ENCODE measurements around the gene CERS1.

Gene CERS1

GRCh38 chr19:18861235-18861634 lies 34.7 kb downstream of the CERS1 start:
- no peak overlapping the region for H3K27ac Mint-ChIP-seq

GRCh38 chr19:18860725-18861124 lies 35.2 kb downstream of the CERS1 start:
- H3K27me3 Mint-ChIP-seq, result no peaks in the 10 kb centered on the region
- H3K27ac Mint-ChIP-seq, result no peak overlapping the region
- no peak overlapping the region for H3K4me3 Mint-ChIP-seq
- peaks cover 3% of the 10 kb centered on the region for H3K36me3 Mint-ChIP-seq
- H3K4me1 Mint-ChIP-seq (ENCODE audit: low read depth), result no peaks in the 10 kb centered on the region
- no peaks in the 10 kb centered on the region for H3K9me3 Mint-ChIP-seq (ENCODE audit: low read depth)

More at GRCh38 chr19:18861235-18861634, 34.7 kb downstream of the CERS1 start:
- peaks cover 1% of the 10 kb centered on the region for H3K4me1 Mint-ChIP-seq (ENCODE audit: low read depth)
- no peaks in the 10 kb centered on the region for H3K27me3 Mint-ChIP-seq
- no peaks in the 10 kb centered on the region for H3K9me3 Mint-ChIP-seq (ENCODE audit: low read depth)
- H3K36me3 Mint-ChIP-seq, result peaks cover 3% of the 10 kb centered on the region
- H3K4me3 Mint-ChIP-seq, result no peak overlapping the region

- Mint-ChIP-seq H3K27me3 (no peaks in the 10 kb centered on the region), H3K4me1 (ENCODE audit: low read depth) (no peaks in the 10 kb centered on the region), H3K4me3 (no peak overlapping the region), H3K27ac (no peak overlapping the region), H3K9me3 (ENCODE audit: low read depth) (no peaks in the 10 kb centered on the region), H3K36me3 (peaks cover 3% of the 10 kb centered on the region)
Observed at GRCh38 chr19:18860302-18860700, 35.7 kb downstream of the CERS1 start.

- H3K27ac Mint-ChIP-seq, result no peak overlapping the region
- no peaks in the 10 kb centered on the region for H3K27me3 Mint-ChIP-seq
- H3K36me3 Mint-ChIP-seq, result peaks cover 3% of the 10 kb centered on the region
- H3K9me3 Mint-ChIP-seq (ENCODE audit: low read depth), result no peaks in the 10 kb centered on the region
- no peaks in the 10 kb centered on the region for H3K4me1 Mint-ChIP-seq (ENCODE audit: low read depth)
- H3K4me3 Mint-ChIP-seq, result no peak overlapping the region
Observed at GRCh38 chr19:18859676-18860301, 36.2 kb downstream of the CERS1 start.

- no peak overlapping the region for H3K27ac Mint-ChIP-seq
- H3K4me3 Mint-ChIP-seq, result no peak overlapping the region
- no peaks in the 10 kb centered on the region for H3K9me3 Mint-ChIP-seq (ENCODE audit: low read depth)
- H3K36me3 Mint-ChIP-seq, result peaks cover 3% of the 10 kb centered on the region
- H3K4me1 Mint-ChIP-seq (ENCODE audit: low read depth), result no peaks in the 10 kb centered on the region
- H3K27me3 Mint-ChIP-seq, result no peaks in the 10 kb centered on the region
Observed at GRCh38 chr19:18858906-18859646, 36.9 kb downstream of the CERS1 start.

GRCh38 chr19:18857223-18857622 lies 38.7 kb downstream of the CERS1 start:
- Mint-ChIP-seq H3K27me3 (no peaks in the 10 kb centered on the region), H3K9me3 (ENCODE audit: low read depth) (no peaks in the 10 kb centered on the region), H3K4me3 (no peak overlapping the region), H3K27ac (no peak overlapping the region), H3K36me3 (peaks cover under 1% of the 10 kb centered on the region), H3K4me1 (ENCODE audit: low read depth) (no peaks in the 10 kb centered on the region)

GRCh38 chr19:18856385-18857126 lies 39.4 kb downstream of the CERS1 start:
- Mint-ChIP-seq H3K27me3 (no peaks in the 10 kb centered on the region), H3K27ac (no peak overlapping the region), H3K4me3 (no peak overlapping the region), H3K4me1 (ENCODE audit: low read depth) (no peaks in the 10 kb centered on the region), H3K36me3 (no peaks in the 10 kb centered on the region), H3K9me3 (ENCODE audit: low read depth) (no peaks in the 10 kb centered on the region)

GRCh38 chr19:18855647-18856384 lies 40.1 kb downstream of the CERS1 start:
- H3K36me3 Mint-ChIP-seq, result no peaks in the 10 kb centered on the region
- H3K4me3 Mint-ChIP-seq, result no peak overlapping the region
- H3K4me1 Mint-ChIP-seq (ENCODE audit: low read depth), result no peaks in the 10 kb centered on the region
- H3K9me3 Mint-ChIP-seq (ENCODE audit: low read depth), result no peaks in the 10 kb centered on the region
- no peaks in the 10 kb centered on the region for H3K27me3 Mint-ChIP-seq
- no peak overlapping the region for H3K27ac Mint-ChIP-seq

GRCh38 chr19:18854982-18855381 lies 41.0 kb downstream of the CERS1 start:
- Mint-ChIP-seq H3K27me3 (no peaks in the 10 kb centered on the region), H3K36me3 (peaks cover 2% of the 10 kb centered on the region), H3K27ac (no peak overlapping the region), H3K4me3 (no peak overlapping the region), H3K9me3 (ENCODE audit: low read depth) (no peaks in the 10 kb centered on the region), H3K4me1 (ENCODE audit: low read depth) (peaks cover 3% of the 10 kb centered on the region)

GRCh38 chr19:18853755-18854427 lies 42.1 kb downstream of the CERS1 start:
- Mint-ChIP-seq H3K27ac (no peak overlapping the region), H3K4me3 (no peak overlapping the region), H3K4me1 (ENCODE audit: low read depth) (peaks cover 11% of the 10 kb centered on the region), H3K36me3 (peaks cover 2% of the 10 kb centered on the region), H3K9me3 (ENCODE audit: low read depth) (no peaks in the 10 kb centered on the region), H3K27me3 (no peaks in the 10 kb centered on the region)

- no peak overlapping the region for H3K4me3 Mint-ChIP-seq
- no peaks in the 10 kb centered on the region for H3K9me3 Mint-ChIP-seq (ENCODE audit: low read depth)
- H3K27ac Mint-ChIP-seq, result no peak overlapping the region
- H3K36me3 Mint-ChIP-seq, result peaks cover 2% of the 10 kb centered on the region
- H3K4me1 Mint-ChIP-seq (ENCODE audit: low read depth), result peaks cover 17% of the 10 kb centered on the region
- no peaks in the 10 kb centered on the region for H3K27me3 Mint-ChIP-seq
Observed at GRCh38 chr19:18852648-18853047, 43.3 kb downstream of the CERS1 start.

GRCh38 chr19:18851673-18852325 lies 44.2 kb downstream of the CERS1 start:
- H3K36me3 Mint-ChIP-seq, result peaks cover 2% of the 10 kb centered on the region
- no peak overlapping the region for H3K27ac Mint-ChIP-seq

GRCh38 chr19:18850471-18851375 lies 45.2 kb downstream of the CERS1 start:
- Mint-ChIP-seq H3K4me1 (ENCODE audit: low read depth) (peaks cover 33% of the 10 kb centered on the region), H3K27me3 (no peaks in the 10 kb centered on the region), H3K27ac (no peak overlapping the region), H3K4me3 (no peak overlapping the region), H3K36me3 (peaks cover 2% of the 10 kb centered on the region), H3K9me3 (ENCODE audit: low read depth) (no peaks in the 10 kb centered on the region)

More at GRCh38 chr19:18851673-18852325, 44.2 kb downstream of the CERS1 start:
- no peak overlapping the region for H3K4me3 Mint-ChIP-seq
- no peaks in the 10 kb centered on the region for H3K27me3 Mint-ChIP-seq
- H3K9me3 Mint-ChIP-seq (ENCODE audit: low read depth), result no peaks in the 10 kb centered on the region
- peaks cover 25% of the 10 kb centered on the region for H3K4me1 Mint-ChIP-seq (ENCODE audit: low read depth)

Measured in activated naive CD8-positive, alpha-beta T cell (primary cell).